Stimulated activated CD4-positive, alpha-beta T cell treated with anti-CD3 and anti-CD28 coated beads, Interleukin-12 subunit alpha, Interleukin-12 subunit beta, amount 100 ng/mL, for 4 hours (primary cell): ENCODE data around the gene RGR.

ENCODE experiments used
- DNase-seq: peaks from one replicate; pipeline ENCODE4 v3.0.0-alpha.2; 2020

RGR gene, protein sequence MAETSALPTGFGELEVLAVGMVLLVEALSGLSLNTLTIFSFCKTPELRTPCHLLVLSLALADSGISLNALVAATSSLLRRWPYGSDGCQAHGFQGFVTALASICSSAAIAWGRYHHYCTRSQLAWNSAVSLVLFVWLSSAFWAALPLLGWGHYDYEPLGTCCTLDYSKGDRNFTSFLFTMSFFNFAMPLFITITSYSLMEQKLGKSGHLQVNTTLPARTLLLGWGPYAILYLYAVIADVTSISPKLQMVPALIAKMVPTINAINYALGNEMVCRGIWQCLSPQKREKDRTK

DNA sequence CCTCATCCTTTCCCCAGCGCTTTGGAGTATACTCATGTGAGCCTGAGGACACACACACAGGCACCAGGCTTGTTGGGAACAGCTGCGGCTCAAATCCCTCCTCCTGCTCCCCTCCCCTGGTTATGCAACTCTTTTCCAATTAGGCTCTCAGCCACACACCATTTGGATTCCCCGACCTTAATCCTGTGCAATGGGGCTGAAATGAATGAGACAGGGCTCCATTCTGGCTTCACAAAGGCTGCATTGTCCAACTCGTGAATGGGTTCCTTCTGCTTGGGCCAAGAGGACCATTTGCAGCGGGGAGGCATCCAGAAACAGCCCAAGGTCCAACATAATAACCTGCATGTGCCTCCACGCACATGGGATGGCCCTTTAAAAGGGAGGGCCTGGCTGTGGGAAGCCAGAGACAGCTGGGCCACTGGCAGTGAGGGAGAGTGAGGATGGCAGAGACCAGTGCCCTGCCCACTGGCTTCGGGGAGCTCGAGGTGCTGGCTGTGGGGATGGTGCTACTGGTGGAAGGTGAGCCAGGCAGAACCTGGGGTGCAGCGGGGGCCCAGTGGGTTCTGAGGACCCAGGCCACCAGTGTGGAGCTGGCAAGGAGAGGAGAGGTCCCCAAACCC is at the start of gene RGR:
RGR (plus strand) TSS at position 403 of the 620 bp plus-strand sequence; CDS start at position 441, 38 bp downstream.
- DNase-seq = no peak

DNA sequence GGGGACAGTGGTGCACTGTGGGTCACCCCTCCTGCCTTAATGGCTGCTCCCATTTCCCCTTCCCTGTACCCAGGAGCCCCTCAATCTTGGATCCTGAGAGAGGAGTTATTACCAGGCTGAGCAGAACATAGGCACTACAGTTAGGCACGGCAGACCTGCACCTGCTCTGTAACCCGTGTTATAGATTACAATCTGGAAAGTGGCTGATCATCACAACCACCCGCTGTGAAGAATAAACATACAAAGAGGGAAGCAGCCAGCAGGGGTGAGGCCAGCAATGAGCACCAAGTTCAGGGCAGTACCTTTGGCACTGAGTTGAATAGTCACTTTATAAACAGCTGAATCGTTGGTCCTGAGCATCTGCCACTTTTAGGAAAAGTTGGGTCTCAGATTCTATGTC is 48.8 kb upstream of the RGR start:
- DNase-seq = no peak

DNA sequence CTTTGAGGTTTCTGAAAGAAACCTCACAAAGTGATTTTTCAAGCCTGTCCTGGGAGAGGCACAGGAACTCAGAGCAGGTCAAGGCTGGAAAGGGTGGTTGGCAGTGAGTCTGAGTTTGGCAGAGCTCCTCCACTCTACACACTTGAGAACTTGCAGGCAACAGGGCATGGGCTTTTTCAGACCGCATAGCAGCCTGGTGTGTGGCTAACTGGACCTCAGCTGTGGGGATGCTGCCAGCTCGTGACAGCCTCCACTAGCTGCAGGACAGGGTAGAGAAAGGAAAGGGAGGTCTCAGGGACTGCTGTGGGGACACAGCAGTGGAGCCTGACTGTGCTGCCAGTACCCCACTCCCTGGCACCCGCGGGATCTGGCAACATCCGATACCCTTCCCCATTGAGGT is 47.9 kb upstream of the RGR start:
- no peak for DNase-seq

DNA sequence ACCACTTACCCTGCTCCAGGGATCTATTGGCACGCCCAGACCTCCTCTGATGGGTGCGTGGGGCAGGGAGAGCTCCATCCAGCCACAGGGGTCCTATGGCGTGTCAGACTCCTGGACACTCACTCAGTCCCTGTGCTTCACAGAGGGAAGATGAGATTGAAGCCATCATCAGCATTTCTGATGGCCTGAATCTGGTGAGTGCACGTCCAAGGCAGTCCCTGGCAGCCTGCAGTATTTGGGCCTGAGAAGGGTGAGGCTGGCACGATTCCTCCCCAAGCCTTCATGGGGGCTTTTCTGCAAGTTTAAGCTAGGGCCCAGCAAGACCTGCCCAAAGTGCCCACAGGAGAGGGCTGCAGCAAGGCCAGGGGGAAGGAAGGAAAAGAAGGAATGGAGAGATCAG is 47.2 kb upstream of the RGR start:
- DNase-seq = no peak

DNA sequence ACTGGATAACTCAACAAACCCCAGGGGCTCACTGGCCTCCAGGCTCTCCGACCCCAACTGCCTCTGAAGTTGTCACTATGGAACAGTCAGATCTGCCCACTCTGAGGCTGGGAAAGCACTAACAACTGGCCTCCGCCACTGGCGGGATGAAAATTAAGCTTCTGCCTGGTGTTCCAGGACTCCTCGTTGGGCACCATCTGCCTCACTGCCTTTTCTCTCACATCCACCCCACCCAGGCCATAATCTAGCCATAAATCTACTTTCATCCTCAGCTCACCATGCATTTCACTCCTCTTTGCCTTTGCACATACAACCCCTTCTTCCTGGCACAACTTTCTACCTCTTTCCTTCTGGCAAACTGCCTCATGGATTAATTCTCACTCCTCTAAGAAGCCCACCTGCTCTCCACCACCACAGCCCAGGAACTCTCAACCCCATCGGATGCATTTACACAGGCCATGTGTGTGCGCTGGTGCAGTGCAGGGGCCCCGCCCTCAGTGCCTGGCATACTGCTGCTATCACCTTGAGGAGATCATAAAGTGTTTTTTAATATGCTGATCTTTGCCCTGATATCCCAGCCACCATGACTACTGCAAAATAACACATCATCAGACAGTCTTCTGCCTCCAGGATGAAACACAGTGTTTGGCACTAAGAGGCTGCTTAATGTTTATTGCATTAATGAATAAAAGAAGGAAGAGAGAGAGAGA is 46.5 kb upstream of the RGR start:
- no peak for DNase-seq

DNA sequence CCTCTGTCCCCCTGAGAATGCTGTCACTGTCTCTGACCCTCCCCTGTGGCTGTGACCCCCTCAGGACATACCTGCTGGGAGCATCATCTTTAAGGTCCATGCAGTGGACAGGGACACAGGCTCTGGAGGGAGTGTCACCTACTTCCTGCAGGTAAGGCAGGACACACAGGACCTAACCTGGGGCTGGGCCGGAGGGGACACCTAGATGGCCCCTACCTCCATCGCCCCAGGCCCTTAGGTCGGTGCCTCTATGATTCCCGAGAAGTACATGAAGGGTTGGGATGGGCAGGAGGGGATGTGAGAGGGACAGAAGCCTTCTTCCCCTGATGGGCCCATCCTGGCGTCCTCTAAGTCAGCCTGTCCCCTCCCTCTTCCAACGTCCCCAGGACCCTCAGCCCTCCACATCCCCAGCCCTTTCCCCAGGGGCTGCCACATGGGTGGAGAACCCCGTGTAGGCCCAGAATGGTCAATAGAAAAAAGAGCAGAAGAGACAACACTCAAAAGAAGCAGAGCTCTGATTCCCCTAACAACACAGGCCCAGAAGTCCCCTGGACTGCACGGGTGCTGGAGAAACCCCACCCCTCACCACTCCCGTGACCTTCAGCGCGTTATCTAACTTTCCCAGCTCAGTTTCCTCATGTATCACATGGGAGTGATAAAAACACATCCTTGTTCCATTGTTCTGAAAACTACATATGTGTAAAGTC is 44.2 kb upstream of the RGR start:
- no peak for DNase-seq

DNA sequence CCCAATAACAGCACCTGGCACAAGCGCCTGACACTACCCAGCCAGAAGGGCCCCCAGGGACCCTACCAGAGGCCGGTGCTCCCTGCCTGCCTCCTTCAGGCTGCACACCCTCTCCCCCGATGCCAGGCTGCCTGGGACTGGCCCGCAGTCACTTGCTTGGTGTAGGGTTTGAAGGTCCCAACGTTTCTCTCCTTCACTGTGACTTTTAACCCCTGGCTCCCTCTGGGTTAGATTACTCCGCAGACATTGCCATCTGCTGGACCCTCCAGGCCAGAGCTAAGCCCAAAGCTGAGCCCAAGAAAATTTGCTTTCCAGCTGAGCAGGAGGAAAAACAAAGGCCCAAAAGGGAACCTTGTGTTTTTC is 43.6 kb upstream of the RGR start:
- DNase-seq = no peak

DNA sequence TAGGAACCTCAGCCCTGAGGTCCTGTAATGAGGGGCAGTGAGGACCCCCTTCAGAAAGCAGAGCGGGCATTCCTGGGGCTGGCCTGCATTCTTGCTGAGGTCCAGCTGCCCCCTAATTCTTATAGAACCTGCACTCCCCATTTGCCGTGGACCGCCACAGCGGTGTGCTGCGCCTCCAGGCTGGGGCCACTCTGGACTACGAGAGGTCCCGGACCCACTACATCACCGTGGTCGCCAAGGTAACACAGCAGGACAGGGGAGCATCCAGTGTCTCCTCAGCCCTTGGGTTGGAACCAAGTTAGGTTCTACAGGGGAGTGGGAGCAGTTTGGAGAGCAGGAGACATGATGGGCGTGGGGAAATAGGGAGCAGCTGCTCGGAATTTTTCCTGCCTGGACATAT is 43.2 kb upstream of the RGR start:
- no peak for DNase-seq

DNA sequence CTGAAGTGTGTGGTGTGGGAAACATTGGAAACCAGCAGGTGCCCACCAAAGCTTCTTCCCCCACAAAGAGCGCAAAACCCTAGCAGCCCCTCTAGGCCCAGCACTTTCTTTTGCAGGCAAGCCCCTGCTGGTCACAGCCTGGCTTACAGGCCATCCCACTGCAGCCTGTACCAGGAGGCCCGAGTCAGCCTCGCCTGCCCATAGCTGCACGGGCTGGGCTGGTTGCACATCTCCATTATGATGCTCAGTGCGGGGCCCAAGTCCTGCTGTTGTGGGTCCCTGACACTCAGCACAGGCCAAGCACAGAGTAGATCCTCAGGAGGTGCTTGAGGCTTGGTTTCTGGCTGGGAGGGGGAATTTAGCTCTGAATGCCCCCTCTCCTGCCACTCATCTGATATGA is 42.5 kb upstream of the RGR start:
- no peak for DNase-seq

DNA sequence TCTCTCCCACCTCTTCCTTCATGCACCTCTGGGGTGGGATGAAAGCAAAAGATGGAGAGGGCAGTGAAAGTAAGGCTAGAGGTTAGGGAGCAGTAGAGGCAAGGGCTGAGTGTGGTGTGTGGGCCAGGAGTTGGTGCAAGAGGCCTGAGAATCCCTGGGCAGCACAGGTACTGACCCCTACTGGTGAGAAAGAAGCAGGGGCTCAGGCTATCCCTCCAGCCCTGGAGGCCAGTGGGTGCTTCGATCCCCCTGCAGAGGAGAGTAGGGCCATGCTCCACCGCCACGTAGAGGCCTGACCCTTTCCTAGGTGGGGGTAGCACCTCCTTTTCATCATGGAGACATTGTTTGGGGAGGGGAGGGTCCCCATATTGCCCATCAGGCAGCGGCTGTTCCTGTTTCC is 40.7 kb upstream of the RGR start:
- DNase-seq = no peak

DNA sequence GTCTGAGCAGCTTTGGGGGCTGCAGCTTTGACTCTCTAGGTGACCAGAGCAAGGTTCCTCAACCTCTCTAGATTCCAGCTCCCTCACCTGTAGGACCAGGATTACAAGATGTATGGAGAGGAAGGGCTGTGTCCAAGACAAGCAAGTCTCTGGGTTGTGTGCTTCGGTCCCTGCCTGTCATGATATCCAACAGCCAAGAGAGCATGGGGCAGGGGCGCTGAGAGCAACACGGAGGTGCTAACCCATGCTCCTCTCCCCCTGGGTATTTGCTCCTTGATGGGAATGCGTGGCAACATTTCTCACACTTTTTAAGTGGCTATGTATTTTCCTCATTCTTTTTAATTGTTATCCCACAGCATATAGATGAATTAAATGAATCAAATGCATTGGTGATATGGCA is 40.2 kb upstream of the RGR start:
- DNase-seq = no peak

DNA sequence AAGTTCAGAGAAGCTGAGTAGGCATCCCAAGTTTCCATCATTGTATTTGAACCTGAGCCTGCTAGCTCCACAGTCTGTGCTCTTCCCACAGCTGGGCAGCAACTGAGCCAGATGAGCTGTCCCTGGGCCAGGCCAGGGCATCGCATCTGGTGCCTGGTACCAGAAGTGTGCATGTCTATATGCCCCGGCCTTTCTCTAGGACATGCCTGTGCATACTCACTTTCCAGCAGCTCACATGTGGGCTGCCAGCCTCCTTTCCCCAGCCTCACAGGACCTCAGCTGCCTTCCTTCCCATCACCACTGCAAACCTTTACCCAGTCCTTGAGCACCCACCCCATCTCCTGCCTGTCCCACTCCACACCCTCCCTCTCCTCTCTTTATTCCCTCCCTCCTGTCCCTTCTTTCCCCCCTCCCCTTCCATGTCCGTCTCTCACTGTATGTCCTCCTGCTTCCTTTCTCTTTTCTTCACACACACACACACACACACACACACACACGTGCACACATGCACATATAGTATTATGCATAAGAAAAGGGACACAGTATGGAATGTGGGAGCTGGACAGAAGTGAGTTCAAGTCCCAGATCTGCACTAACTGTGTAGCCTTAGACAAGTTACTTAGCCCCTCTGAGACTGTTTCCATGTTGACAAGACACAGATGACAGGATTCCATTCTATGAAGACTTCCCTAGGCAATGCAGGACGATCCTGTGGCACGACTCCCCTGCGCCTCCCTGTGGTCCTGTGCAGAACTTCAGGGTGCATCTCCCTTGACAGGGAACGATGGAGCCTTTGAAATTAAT is 39.6 kb upstream of the RGR start:
- DNase-seq = peak; percentile 51

DNA sequence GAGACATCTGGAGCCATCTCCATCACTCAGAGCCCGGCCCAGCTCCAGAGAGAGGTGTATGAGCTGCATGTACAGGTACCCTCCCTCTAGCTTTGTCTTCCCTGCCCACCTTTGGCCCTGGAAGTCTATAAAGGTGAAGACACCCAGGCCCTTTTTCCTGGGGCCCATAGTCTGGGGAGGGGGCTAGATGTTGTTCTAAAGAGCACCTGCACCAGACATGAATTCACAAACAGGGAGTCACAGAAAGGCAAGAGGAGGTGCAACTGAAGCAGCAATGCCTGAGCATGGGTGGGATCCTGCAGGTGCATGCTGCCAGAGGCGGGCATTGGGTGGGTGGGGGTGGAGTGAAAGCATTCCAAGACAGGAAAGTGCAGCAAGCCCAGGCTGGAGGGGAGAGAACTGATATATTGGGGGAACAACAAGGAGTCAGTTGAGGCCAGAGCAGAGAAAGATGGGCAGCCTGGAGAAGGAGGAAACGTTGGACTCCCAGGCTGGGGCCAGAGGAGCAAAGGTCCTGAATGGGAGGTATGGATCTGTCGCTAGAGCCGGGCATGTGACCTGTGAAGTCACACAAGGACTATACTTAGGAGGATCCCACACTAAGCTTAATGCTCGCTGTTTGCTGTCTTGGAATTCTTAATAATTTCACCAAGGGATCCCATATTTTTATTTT is 38.9 kb upstream of the RGR start:
- DNase-seq = no peak

DNA sequence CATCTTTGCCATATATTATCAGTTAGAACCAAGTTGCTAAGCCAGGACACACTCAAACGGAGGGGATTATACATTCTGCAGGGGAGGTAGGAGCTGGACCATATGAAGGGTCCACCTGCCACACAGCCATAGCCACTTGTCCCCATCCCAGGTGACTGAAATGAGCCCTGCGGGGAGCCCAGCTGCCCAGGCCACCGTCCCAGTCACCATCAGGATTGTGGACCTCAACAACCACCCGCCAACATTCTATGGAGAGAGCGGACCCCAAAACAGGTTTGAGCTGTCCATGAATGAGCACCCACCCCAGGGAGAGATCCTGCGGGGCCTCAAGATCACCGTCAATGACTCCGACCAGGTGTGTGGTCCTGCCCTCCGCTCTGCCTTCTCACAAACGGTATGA is 36.8 kb upstream of the RGR start:
- no peak for DNase-seq

DNA sequence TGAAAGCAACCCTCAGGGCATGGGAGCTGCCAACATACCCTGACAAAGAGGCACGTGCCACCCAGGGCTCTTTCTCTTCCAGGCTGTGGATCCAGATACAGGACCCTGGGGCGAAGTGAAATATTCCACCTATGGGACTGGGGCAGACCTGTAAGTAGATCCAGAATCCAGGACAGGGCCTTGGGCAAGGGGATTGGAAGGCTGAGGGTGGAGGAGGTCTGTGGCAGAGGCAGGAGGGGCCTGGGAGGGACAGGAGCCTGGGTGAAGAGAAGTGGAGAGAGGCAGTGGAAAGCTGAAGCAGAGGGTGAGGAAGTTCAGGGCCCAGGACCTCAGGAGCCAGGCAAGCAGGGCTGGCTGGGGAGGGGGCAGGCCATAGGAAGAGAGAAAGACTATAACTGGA is 33.3 kb upstream of the RGR start:
- DNase-seq = no peak

DNA sequence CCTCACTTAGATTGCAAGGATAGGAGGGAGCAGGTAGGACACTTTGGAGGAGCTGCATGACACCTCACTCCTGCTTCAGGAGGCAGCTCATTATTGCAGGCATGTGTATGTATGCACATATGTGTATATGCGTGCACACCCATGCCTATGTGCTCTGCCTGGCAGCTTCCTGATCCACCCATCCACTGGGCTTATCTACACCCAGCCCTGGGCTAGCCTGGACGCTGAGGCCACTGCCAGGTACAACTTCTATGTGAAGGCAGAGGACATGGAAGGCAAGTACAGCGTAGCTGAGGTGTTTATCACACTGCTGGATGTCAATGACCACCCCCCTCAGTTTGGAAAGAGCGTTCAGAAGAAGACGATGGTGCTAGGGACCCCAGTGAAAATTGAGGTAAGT is 32.8 kb upstream of the RGR start:
- DNase-seq = no peak

DNA sequence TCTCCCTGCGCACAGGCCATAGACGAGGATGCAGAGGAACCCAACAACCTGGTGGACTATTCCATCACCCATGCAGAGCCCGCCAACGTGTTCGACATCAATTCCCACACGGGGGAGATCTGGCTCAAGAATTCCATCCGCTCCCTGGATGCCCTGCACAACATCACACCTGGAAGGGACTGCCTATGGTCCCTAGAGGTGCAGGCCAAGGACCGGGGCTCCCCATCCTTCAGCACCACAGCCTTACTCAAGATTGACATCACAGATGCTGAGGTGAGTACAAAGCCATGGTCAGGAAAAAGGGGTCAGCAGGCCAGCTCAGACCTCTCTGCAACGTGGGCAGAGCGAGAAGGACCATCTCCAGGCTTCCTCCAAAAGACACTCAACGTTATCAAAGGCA is 31.8 kb upstream of the RGR start:
- DNase-seq = no peak

DNA sequence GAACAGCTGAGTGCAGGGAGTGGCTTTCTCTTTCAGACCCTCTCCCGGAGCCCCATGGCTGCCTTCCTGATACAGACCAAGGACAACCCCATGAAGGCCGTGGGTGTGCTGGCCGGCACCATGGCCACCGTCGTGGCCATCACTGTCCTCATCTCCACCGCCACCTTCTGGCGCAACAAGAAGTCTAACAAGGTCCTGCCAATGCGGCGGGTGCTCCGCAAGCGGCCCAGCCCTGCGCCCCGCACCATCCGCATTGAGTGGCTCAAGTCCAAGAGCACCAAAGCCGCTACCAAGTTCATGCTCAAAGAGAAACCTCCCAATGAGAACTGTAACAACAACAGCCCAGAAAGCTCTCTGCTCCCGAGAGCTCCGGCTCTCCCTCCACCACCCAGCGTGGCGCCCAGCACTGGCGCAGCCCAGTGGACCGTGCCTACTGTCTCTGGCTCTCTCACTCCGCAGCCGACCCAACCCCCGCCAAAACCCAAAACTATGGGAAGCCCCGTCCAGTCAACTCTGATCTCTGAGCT is 30.7 kb upstream of the RGR start:
- no peak for DNase-seq

DNA sequence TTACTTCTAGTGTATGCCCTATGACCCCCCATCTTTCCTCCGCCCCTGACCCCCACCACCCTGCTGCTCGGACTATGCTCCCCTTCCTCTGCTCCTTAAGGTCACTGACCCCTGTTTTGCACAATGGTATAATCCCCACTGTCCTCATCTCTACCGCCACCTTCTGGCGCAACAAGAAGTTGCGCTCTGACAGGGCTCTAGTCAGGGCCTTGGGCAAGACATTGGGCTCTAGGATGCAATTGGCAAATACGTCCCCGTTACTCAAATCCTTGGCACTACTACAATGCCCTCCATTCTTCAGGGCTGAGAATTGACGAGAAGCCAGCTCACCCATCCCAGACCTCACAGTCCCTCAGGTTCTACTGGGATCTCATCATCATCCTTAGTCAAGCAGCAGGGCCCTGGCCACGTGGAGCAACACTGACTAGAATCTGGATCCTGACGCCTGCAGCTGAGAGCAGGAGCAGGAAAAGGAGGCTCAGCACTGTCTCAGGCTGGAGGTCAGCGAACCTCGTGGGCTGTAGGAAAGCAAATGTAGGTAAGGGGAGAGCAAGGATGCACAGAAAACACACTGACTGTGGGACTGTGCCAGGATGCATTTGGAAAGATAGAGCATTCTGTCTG is 30.1 kb upstream of the RGR start:
- no peak for DNase-seq

DNA sequence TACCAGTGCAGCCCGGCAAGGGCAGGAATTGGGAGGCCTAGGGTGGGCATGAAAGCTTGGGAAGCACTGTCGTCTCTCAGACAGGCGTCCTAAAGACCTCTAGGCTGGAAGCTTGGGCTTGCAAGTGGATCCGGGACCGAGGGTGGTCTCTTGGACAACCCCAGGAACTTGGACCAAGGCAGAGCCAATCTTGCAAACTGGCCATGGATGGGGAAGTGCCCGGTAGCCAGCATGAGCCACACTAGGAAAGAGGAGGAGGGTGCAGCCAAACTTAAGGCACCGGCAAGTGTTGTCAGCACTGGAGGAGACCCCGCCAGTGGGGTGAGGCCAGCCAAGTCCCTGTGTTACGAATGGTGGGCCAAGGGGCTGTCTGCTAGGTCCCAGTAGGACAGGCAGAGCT is 28.0 kb upstream of the RGR start:
- DNase-seq = no peak

DNA sequence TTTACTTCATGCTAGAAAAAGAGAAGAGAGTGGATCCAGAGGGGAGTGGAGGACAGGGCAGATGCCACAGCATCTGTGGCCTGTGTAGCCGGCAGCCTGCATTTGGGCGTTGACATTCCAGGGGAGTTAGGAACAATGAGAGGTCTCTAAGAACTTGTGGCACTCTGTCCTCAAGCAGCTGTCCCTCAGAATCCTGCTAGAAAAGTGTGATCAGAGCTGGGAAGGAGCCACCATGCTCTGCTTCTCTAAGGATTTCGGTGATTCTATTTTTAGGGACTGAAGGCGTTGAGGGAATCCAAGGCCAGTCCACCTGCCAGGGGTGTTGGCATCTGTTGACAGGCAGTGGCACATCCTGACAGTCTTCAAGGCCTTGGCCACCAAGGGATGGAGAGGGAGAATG is 27.1 kb upstream of the RGR start:
- no peak for DNase-seq

DNA sequence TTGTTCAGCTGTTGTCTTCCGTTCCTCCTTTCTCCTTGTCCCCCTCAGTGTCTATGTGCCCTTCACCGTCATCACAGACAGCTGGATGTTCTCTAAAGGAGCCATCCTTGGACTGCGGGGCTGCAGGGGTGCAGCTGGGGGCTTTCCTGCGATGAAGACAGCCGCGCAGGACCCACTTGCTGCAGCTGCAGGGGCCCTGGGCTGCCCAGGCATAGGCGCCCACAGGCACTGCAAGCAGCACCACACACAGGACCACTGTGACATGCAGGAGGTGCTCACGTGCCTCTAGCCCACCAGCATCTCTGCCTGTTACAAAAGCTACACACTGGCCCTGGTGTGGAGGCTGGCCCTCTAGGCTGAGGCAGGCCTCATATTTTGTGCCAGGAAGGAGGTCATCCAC is 22.9 kb upstream of the RGR start:
- DNase-seq = no peak
